ENCODE data around the gene SOWAHB.

Gene SOWAHB

DNA sequence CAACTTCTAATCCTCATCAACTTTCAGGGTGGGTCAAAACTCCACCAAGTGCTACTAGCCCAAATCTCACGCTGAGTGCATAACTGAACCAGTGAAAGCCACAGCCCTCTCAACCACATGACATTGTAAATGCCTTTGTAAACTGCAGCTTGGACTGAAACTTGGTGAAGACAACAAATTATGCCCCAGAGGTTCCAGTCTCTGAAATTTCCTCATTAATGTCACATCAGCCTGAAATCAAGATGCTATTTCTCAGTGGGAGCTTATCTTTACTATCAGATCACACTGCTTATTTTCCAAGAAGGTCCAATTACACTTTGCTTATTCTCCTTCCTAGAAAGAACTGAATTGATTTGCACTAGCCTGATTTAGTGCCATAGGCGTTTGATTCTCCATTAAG is 46.6 kb downstream of the SOWAHB start:
- no peak for DNase-seq

DNA sequence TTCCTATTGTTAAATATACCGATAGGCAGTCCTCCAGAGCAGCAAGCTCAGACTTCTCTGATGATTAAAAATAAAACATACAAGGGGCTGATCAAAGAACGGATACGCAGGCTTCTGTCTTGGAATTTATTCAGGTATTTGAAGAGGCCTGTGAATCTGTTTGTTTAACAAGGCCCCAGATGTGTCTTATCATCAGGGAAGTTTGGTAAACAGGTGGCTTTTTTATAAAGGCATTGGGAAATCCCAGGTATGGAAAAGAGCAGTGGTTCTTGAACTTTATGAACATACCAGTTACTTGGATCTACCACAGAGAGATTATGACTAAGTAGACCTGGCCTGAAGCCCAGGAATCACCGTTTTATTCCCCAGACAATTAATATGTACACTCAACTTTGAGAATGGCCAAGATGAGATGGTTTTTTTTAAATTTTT is 47.9 kb downstream of the SOWAHB start:
- DNase-seq, result peak in 1 of 2 experiments; percentile 18
